Nephron (organoid): ENCODE data around the gene CDHR1.

ENCODE experiments used
- H3K27ac Mint-ChIP-seq, 3 experiments: 2 replicates each; pipeline ENCODE4 v1.8.0; 2020; ENCODE audit warnings: mixed read lengths in 3 of 3, mild to moderate bottlenecking in 2 of 3, moderate library complexity in 1 of 3
- H3K27me3 Mint-ChIP-seq: 2 replicates; pipeline ENCODE4 v1.8.0; 2021; ENCODE audit warnings: low read depth, mild to moderate bottlenecking, moderate library complexity, mixed read lengths
- H3K36me3 Mint-ChIP-seq: 2 replicates; pipeline ENCODE4 v1.8.0; 2020; ENCODE audit warnings: low read depth, mixed read lengths
- H3K4me1 Mint-ChIP-seq: 2 replicates; pipeline ENCODE4 v1.8.0; 2020; ENCODE audit warnings: mixed read lengths
- H3K4me3 Mint-ChIP-seq, 3 experiments: 2 replicates each; pipeline ENCODE4 v1.8.0; 2020; ENCODE audit warnings: mild to moderate bottlenecking in 3 of 3, mixed read lengths in 3 of 3, moderate library complexity in 2 of 3
- H3K9me3 Mint-ChIP-seq: 2 replicates; pipeline ENCODE4 v1.8.0; 2020; ENCODE audit warnings: mixed read lengths
- TF ChIP-seq, protein P1 (sequence below), 3 experiments: fragments of 200-600 bp; sonication (generic); IDR thresholded peaks; one replicate each; pipeline ENCODE4 v1.5.0; 2021; ENCODE audit warnings: antibody characterized with exemption in 3 of 3; ENCODE audit not compliant: unreplicated experiment in 3 of 3

The CDHR1 gene

DNA sequence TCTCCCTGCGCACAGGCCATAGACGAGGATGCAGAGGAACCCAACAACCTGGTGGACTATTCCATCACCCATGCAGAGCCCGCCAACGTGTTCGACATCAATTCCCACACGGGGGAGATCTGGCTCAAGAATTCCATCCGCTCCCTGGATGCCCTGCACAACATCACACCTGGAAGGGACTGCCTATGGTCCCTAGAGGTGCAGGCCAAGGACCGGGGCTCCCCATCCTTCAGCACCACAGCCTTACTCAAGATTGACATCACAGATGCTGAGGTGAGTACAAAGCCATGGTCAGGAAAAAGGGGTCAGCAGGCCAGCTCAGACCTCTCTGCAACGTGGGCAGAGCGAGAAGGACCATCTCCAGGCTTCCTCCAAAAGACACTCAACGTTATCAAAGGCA, 18.7 kb downstream of the CDHR1 start:
- no peak overlapping the region for H3K4me3 Mint-ChIP-seq
- peaks cover 28% of the 10 kb centered on the region for H3K27me3 Mint-ChIP-seq
- TF ChIP-seq, protein P1, sequence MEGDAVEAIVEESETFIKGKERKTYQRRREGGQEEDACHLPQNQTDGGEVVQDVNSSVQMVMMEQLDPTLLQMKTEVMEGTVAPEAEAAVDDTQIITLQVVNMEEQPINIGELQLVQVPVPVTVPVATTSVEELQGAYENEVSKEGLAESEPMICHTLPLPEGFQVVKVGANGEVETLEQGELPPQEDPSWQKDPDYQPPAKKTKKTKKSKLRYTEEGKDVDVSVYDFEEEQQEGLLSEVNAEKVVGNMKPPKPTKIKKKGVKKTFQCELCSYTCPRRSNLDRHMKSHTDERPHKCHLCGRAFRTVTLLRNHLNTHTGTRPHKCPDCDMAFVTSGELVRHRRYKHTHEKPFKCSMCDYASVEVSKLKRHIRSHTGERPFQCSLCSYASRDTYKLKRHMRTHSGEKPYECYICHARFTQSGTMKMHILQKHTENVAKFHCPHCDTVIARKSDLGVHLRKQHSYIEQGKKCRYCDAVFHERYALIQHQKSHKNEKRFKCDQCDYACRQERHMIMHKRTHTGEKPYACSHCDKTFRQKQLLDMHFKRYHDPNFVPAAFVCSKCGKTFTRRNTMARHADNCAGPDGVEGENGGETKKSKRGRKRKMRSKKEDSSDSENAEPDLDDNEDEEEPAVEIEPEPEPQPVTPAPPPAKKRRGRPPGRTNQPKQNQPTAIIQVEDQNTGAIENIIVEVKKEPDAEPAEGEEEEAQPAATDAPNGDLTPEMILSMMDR (IDR thresholded peaks at IDR 0.05; ENCODE audit: unreplicated experiment in 3 of 3), result no peak

DNA sequence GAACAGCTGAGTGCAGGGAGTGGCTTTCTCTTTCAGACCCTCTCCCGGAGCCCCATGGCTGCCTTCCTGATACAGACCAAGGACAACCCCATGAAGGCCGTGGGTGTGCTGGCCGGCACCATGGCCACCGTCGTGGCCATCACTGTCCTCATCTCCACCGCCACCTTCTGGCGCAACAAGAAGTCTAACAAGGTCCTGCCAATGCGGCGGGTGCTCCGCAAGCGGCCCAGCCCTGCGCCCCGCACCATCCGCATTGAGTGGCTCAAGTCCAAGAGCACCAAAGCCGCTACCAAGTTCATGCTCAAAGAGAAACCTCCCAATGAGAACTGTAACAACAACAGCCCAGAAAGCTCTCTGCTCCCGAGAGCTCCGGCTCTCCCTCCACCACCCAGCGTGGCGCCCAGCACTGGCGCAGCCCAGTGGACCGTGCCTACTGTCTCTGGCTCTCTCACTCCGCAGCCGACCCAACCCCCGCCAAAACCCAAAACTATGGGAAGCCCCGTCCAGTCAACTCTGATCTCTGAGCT, 19.8 kb downstream of the CDHR1 start:
- H3K4me3 Mint-ChIP-seq, result no peak overlapping the region
- TF ChIP-seq, protein P1 (IDR thresholded peaks at IDR 0.05; ENCODE audit: unreplicated experiment in 3 of 3), result no peak
- no peaks in the 10 kb centered on the region for H3K4me1 Mint-ChIP-seq

More for the DNA sequence above, 18.7 kb downstream of the CDHR1 start:
- Mint-ChIP-seq H3K27ac (no peak overlapping the region), H3K4me1 (no peaks in the 10 kb centered on the region), H3K9me3 (no peaks in the 10 kb centered on the region), H3K36me3 (no peaks in the 10 kb centered on the region)

DNA sequence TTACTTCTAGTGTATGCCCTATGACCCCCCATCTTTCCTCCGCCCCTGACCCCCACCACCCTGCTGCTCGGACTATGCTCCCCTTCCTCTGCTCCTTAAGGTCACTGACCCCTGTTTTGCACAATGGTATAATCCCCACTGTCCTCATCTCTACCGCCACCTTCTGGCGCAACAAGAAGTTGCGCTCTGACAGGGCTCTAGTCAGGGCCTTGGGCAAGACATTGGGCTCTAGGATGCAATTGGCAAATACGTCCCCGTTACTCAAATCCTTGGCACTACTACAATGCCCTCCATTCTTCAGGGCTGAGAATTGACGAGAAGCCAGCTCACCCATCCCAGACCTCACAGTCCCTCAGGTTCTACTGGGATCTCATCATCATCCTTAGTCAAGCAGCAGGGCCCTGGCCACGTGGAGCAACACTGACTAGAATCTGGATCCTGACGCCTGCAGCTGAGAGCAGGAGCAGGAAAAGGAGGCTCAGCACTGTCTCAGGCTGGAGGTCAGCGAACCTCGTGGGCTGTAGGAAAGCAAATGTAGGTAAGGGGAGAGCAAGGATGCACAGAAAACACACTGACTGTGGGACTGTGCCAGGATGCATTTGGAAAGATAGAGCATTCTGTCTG, 20.4 kb downstream of the CDHR1 start:
- H3K36me3 Mint-ChIP-seq, result no peaks in the 10 kb centered on the region
- no peaks in the 10 kb centered on the region for H3K9me3 Mint-ChIP-seq
- peaks cover 22% of the 10 kb centered on the region for H3K27me3 Mint-ChIP-seq
- H3K27ac Mint-ChIP-seq, result no peak overlapping the region
- TF ChIP-seq, protein P1 (IDR thresholded peaks at IDR 0.05; ENCODE audit: unreplicated experiment in 3 of 3), result peak in 1 of 3 experiments; percentile 19
- no peak overlapping the region for H3K4me3 Mint-ChIP-seq
- no peaks in the 10 kb centered on the region for H3K4me1 Mint-ChIP-seq

More for the DNA sequence above, 19.8 kb downstream of the CDHR1 start:
- Mint-ChIP-seq H3K27me3 (peaks cover 19% of the 10 kb centered on the region), H3K27ac (no peak overlapping the region), H3K36me3 (no peaks in the 10 kb centered on the region), H3K9me3 (no peaks in the 10 kb centered on the region)

DNA sequence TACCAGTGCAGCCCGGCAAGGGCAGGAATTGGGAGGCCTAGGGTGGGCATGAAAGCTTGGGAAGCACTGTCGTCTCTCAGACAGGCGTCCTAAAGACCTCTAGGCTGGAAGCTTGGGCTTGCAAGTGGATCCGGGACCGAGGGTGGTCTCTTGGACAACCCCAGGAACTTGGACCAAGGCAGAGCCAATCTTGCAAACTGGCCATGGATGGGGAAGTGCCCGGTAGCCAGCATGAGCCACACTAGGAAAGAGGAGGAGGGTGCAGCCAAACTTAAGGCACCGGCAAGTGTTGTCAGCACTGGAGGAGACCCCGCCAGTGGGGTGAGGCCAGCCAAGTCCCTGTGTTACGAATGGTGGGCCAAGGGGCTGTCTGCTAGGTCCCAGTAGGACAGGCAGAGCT, 22.5 kb downstream of the CDHR1 start:
- Mint-ChIP-seq H3K4me3 (no peak overlapping the region), H3K27ac (no peak overlapping the region), H3K9me3 (no peaks in the 10 kb centered on the region), H3K27me3 (peaks cover 16% of the 10 kb centered on the region), H3K4me1 (no peaks in the 10 kb centered on the region), H3K36me3 (no peaks in the 10 kb centered on the region)
- TF ChIP-seq, protein P1 (IDR thresholded peaks at IDR 0.05; ENCODE audit: unreplicated experiment in 3 of 3), result no peak

DNA sequence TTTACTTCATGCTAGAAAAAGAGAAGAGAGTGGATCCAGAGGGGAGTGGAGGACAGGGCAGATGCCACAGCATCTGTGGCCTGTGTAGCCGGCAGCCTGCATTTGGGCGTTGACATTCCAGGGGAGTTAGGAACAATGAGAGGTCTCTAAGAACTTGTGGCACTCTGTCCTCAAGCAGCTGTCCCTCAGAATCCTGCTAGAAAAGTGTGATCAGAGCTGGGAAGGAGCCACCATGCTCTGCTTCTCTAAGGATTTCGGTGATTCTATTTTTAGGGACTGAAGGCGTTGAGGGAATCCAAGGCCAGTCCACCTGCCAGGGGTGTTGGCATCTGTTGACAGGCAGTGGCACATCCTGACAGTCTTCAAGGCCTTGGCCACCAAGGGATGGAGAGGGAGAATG, 23.4 kb downstream of the CDHR1 start:
- Mint-ChIP-seq H3K4me3 (no peak overlapping the region), H3K4me1 (no peaks in the 10 kb centered on the region), H3K9me3 (no peaks in the 10 kb centered on the region), H3K27ac (no peak overlapping the region), H3K27me3 (peaks cover 17% of the 10 kb centered on the region), H3K36me3 (no peaks in the 10 kb centered on the region)
- TF ChIP-seq, protein P1 (IDR thresholded peaks at IDR 0.05; ENCODE audit: unreplicated experiment in 3 of 3), result no peak

DNA sequence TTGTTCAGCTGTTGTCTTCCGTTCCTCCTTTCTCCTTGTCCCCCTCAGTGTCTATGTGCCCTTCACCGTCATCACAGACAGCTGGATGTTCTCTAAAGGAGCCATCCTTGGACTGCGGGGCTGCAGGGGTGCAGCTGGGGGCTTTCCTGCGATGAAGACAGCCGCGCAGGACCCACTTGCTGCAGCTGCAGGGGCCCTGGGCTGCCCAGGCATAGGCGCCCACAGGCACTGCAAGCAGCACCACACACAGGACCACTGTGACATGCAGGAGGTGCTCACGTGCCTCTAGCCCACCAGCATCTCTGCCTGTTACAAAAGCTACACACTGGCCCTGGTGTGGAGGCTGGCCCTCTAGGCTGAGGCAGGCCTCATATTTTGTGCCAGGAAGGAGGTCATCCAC, 27.6 kb downstream of the CDHR1 start:
- H3K4me1 Mint-ChIP-seq, result no peaks in the 10 kb centered on the region
- H3K27ac Mint-ChIP-seq, result no peak overlapping the region
- H3K27me3 Mint-ChIP-seq, result peaks cover 16% of the 10 kb centered on the region
- H3K4me3 Mint-ChIP-seq, result no peak overlapping the region
- no peaks in the 10 kb centered on the region for H3K36me3 Mint-ChIP-seq
- TF ChIP-seq, protein P1 (IDR thresholded peaks at IDR 0.05; ENCODE audit: unreplicated experiment in 3 of 3), result no peak
- H3K9me3 Mint-ChIP-seq, result no peaks in the 10 kb centered on the region
